Loucy (cell line): Measurements from ENCODE around the gene ME3.

Experiments
- H2AFZ ChIP-seq: fragments of 200-600 bp; sonication (generic); 2 replicates; pipeline ENCODE4 v1.6.0; 2016; ENCODE audit warnings: antibody characterized with exemption, mild to moderate bottlenecking, low read length, moderate library complexity
- H3F3A ChIP-seq: fragments of 200-600 bp; 2 replicates; pipeline ENCODE4 v1.6.0; 2016; ENCODE audit warnings: antibody characterized with exemption, low read depth, mild to moderate bottlenecking
- H3K27me3 ChIP-seq: fragments of 200-600 bp; sonication (generic); 2 replicates; pipeline ENCODE4 v1.6.1; 2014; ENCODE audit warnings: low read length, mild to moderate bottlenecking; ENCODE audit not compliant: insufficient read depth, poor library complexity, severe bottlenecking
- H3K36me3 ChIP-seq: fragments of 200-600 bp; sonication (generic); 2 replicates; pipeline ENCODE4 v1.6.1; 2016; ENCODE audit warnings: low read length; ENCODE audit not compliant: insufficient read depth
- H3K4me1 ChIP-seq: fragments of 200-600 bp; sonication (generic); 2 replicates; pipeline ENCODE4 v1.5.1; 2014; ENCODE audit warnings: low read length, mild to moderate bottlenecking; ENCODE audit not compliant: insufficient read depth, poor library complexity, severe bottlenecking
- H3K4me2 ChIP-seq: fragments of 200-600 bp; sonication (generic); 2 replicates; pipeline ENCODE4 v1.6.0; 2014; ENCODE audit warnings: antibody characterized with exemption, low read length, low read depth, mild to moderate bottlenecking; ENCODE audit not compliant: poor library complexity, severe bottlenecking
- H3K4me3 ChIP-seq: fragments of 200-600 bp; sonication (generic); 2 replicates; pipeline ENCODE4 v1.5.1; 2014; ENCODE audit warnings: low read length, mild to moderate bottlenecking, mixed read lengths; ENCODE audit not compliant: poor library complexity, severe bottlenecking
- H3K79me2 ChIP-seq: fragments of 200-600 bp; sonication (generic); 2 replicates; pipeline ENCODE4 v1.6.1; 2014; ENCODE audit warnings: low read length; ENCODE audit not compliant: insufficient read depth
- H3K9ac ChIP-seq: fragments of 200-600 bp; sonication (generic); 2 replicates; pipeline ENCODE4 v1.6.0; 2014; ENCODE audit warnings: mild to moderate bottlenecking, low read depth, low read length, moderate library complexity; ENCODE audit not compliant: poor library complexity, severe bottlenecking
- H3K9me2 ChIP-seq: fragments of 200-600 bp; sonication (generic); replicated peaks from 2 replicates; pipeline ENCODE4 v1.6.1; 2016; ENCODE audit warnings: low read depth, low read length, mixed read lengths
- H3K9me3 ChIP-seq: fragments of 200-600 bp; sonication (generic); 2 replicates; pipeline ENCODE4 v1.6.1; 2014; ENCODE audit warnings: mild to moderate bottlenecking, antibody characterized with exemption, low read length, low read depth; ENCODE audit not compliant: insufficient read depth
- H4K20me1 ChIP-seq: fragments of 200-600 bp; sonication (generic); 2 replicates; pipeline ENCODE4 v1.6.0; 2014; ENCODE audit warnings: antibody characterized with exemption, low read length, mild to moderate bottlenecking; ENCODE audit not compliant: insufficient read depth, poor library complexity, severe bottlenecking
- EZH2phosphoT487 ChIP-seq: fragments of 200-600 bp; IDR thresholded peaks from 2 replicates; pipeline ENCODE4 v1.6.1; 2018; ENCODE audit warnings: antibody characterized with exemption, mild to moderate bottlenecking, moderate library complexity, borderline replicate concordance
- TF ChIP-seq, protein P1 (sequence below): fragments of 200-600 bp; sonication (generic); conservative IDR thresholded peaks from 2 replicates; pipeline ENCODE4 v1.5.1; 2014; ENCODE audit warnings: mild to moderate bottlenecking, antibody characterized with exemption, low read length

ME3 gene

DNA sequence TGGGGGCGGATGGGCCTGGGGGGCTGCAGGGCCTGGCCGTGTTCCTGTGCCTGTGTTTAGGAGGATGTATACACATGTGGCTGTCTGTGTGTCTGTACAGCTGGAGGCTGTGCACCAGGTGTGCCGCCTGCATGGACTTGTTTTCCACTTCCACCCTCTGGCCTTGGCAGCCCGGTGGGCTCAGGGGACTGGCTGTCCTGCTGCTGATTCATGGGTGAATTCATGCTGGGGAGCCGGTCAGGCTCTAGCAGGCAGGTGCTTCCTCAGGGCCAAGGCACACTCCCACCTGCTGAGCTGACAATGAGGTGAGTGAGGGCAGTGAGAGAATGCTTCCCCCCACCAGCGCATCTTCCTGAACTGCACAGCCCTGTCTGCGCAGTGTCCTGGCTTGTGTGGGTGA, 209.3 kb downstream of the ME3 start:
- Histone ChIP-seq H3K36me3 (no peaks in the 10 kb centered on the region), H4K20me1 (no peaks in the 10 kb centered on the region), H3K79me2 (no peaks in the 10 kb centered on the region), H3K27me3 (no peaks in the 10 kb centered on the region), H3K9ac (no peak overlapping the region), H3K9me2 (no peaks in the 10 kb centered on the region), H3K4me3 (no peak overlapping the region), H3F3A (no peaks in the 10 kb centered on the region), H2AFZ (no peak overlapping the region), H3K4me1 (peaks cover 13% of the 10 kb centered on the region), H3K9me3 (no peaks in the 10 kb centered on the region), H3K4me2 (no peak overlapping the region)
- TF ChIP-seq, protein P1, sequence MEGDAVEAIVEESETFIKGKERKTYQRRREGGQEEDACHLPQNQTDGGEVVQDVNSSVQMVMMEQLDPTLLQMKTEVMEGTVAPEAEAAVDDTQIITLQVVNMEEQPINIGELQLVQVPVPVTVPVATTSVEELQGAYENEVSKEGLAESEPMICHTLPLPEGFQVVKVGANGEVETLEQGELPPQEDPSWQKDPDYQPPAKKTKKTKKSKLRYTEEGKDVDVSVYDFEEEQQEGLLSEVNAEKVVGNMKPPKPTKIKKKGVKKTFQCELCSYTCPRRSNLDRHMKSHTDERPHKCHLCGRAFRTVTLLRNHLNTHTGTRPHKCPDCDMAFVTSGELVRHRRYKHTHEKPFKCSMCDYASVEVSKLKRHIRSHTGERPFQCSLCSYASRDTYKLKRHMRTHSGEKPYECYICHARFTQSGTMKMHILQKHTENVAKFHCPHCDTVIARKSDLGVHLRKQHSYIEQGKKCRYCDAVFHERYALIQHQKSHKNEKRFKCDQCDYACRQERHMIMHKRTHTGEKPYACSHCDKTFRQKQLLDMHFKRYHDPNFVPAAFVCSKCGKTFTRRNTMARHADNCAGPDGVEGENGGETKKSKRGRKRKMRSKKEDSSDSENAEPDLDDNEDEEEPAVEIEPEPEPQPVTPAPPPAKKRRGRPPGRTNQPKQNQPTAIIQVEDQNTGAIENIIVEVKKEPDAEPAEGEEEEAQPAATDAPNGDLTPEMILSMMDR: no peak
- no peak for TF ChIP-seq EZH2phosphoT487

DNA sequence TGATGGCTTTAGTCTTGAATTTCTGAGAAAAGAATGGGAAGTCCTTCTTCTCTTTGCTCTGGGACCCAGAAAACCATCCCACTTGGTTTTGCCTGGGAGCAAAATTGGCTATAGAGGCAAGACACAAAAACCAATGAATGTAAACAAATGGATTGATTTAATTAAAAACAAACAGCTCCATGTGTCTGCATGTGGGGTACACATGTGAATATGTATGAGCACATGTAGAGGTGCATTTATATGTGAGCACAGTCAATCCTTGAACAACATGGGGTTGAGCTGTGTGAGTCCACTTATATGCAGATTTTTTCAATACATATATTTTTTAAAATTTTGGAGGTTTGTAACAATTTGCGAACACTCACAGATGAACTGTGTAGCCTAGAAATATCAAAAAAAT, 210.5 kb downstream of the ME3 start:
- Histone ChIP-seq H3K4me3 (no peak overlapping the region), H3K9me3 (no peaks in the 10 kb centered on the region), H3K9me2 (no peaks in the 10 kb centered on the region), H3K27me3 (no peaks in the 10 kb centered on the region), H3K36me3 (no peaks in the 10 kb centered on the region), H4K20me1 (no peaks in the 10 kb centered on the region), H3F3A (no peaks in the 10 kb centered on the region), H3K9ac (no peak overlapping the region), H2AFZ (no peak overlapping the region), H3K4me1 (peaks cover 22% of the 10 kb centered on the region), H3K4me2 (no peak overlapping the region), H3K79me2 (no peaks in the 10 kb centered on the region)
- TF ChIP-seq EZH2phosphoT487: no peak
- TF ChIP-seq, protein P1: no peak

DNA sequence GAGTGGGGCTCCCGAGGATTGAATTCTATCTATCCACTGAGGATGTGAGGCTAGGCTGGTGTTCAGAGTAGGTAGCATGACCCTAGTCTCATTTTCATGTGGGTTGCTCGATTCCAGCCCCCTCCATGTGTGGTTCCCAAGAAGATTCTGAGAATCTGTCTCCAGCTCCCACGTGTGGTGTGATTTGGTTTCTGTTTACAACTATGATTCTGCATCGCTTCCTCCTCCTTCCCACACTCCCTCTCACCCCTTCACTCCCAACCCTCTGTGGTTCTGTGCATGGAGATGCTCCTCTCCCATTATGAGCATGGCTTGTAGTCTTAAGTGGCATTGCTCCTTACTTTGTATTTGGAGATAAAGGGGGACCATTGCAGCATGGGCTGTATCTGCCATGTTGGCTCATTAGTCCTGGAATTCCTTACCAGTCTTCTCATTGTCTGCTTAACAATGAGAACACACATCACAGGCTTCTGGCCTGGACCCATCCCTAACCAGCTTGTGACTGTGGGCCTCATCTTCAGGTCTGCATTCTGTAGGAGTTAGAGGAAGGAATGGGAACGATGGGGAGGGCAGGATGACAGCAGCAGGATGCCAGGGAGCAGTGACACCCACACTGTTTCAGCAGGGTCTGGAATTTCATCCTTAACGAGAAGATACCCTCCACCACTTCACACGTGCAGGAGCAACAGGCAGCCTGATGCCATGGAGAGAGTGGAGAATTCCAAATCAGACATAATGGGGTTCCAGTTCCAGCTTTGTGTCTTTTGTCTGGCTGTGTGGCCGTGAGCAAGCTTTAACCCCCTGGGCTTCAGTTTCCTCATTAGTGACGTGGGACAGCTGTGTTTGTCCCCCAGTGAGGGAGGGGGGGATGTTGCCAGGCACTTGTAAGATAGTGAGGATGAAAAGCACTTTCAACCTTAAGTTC, 211.7 kb downstream of the ME3 start:
- Histone ChIP-seq H3K9me2 (no peaks in the 10 kb centered on the region), H3K4me1 (peaks cover 27% of the 10 kb centered on the region), H3K27me3 (no peaks in the 10 kb centered on the region), H4K20me1 (no peaks in the 10 kb centered on the region), H3K4me2 (no peak overlapping the region), H3F3A (no peaks in the 10 kb centered on the region), H2AFZ (no peak overlapping the region), H3K79me2 (no peaks in the 10 kb centered on the region), H3K4me3 (no peak overlapping the region), H3K9ac (no peak overlapping the region), H3K9me3 (no peaks in the 10 kb centered on the region), H3K36me3 (no peaks in the 10 kb centered on the region)
- no peak for TF ChIP-seq EZH2phosphoT487
- TF ChIP-seq, protein P1: no peak
